Endodermal cell (in vitro differentiated cells): ENCODE results near the gene DPM3. TPM values are rescaled to one million over a fixed set of nuclear protein-coding genes. Genes with fewer than 3 reads are reported as not detected.

Experiments
- DNase-seq: peaks from one replicate; pipeline ENCODE4 v3.0.0-alpha.2; 2017
- H3K27ac ChIP-seq: 2 replicates; pipeline ENCODE4 v1.5.1; 2013; ENCODE audit warnings: mild to moderate bottlenecking, low read depth, low read length, moderate library complexity
- H3K27me3 ChIP-seq: 2 replicates; pipeline ENCODE4 v1.6.1; 2013; ENCODE audit warnings: mild to moderate bottlenecking, low read length, moderate library complexity; ENCODE audit not compliant: insufficient read depth, control insufficient read depth, poor library complexity, severe bottlenecking
- H3K36me3 ChIP-seq: 2 replicates; pipeline ENCODE4 v1.7.0; 2013; ENCODE audit warnings: mild to moderate bottlenecking, low read length, moderate library complexity; ENCODE audit not compliant: control insufficient read depth, insufficient read depth
- H3K4me1 ChIP-seq: one replicate; pipeline ENCODE4 v1.7.0; 2013; ENCODE audit warnings: low read length; ENCODE audit not compliant: control insufficient read depth, insufficient read depth
- H3K4me3 ChIP-seq: 2 replicates; pipeline ENCODE4 v1.5.1; 2013; ENCODE audit warnings: mild to moderate bottlenecking, low read length, moderate library complexity
- H3K9ac ChIP-seq: 2 replicates; pipeline ENCODE4 v1.6.1; 2013; ENCODE audit warnings: mild to moderate bottlenecking, low read length, moderate library complexity; ENCODE audit not compliant: poor library complexity, severe bottlenecking; ENCODE audit errors: extremely low read depth
- H3K9me3 ChIP-seq: 2 replicates; pipeline ENCODE4 v1.6.1; 2013; ENCODE audit warnings: mild to moderate bottlenecking, low read length, moderate library complexity; ENCODE audit not compliant: control insufficient read depth
- H3K27ac Mint-ChIP-seq: 2 replicates; pipeline ENCODE4 v1.8.0; 2020; ENCODE audit warnings: mixed read lengths
- H3K27me3 Mint-ChIP-seq: 2 replicates; pipeline ENCODE4 v1.8.0; 2021; ENCODE audit warnings: mild to moderate bottlenecking, mixed read lengths; ENCODE audit not compliant: insufficient read depth
- H3K36me3 Mint-ChIP-seq: 2 replicates; pipeline ENCODE4 v1.8.0; 2020; ENCODE audit warnings: low read depth, mixed read lengths
- H3K4me1 Mint-ChIP-seq: 2 replicates; pipeline ENCODE4 v1.8.0; 2020; ENCODE audit warnings: mixed read lengths
- H3K4me3 Mint-ChIP-seq: 2 replicates; pipeline ENCODE4 v1.8.0; 2020; ENCODE audit warnings: mild to moderate bottlenecking, moderate library complexity, mixed read lengths
- H3K9me3 Mint-ChIP-seq: 2 replicates; pipeline ENCODE4 v1.8.0; 2020; ENCODE audit warnings: mild to moderate bottlenecking, mixed read lengths
- WGBS, 2 experiments: methylation state at CpG; one replicate each; pipeline versions ENCODE4 v1.1.5 to v1.1.7; 2013; ENCODE audit warnings: missing lambda C conversion rate in 2 of 2, mixed read lengths in 1 of 2; ENCODE audit not compliant: insufficient coverage in 1 of 2, insufficient read length in 1 of 2; 5-methylcytosine and 5-hydroxymethylcytosine counted together
- total RNA-seq, 2 donors: library from RNA; stranded (reverse); fragmentation: NEBNext Ultra II Directional in 1 of 2; extraction: Animal tissue kit (Norgen Biotek cat#: 25700) in 1 of 2; gene quantifications; 2 replicates in 1 of 2; 3 replicates in 1 of 2; pipeline ENCODE4 v1.2.1, GENCODE V29; 2021
- TF ChIP-seq, protein P1 (sequence below): fragments of 200-600 bp; sonication (generic); conservative IDR thresholded peaks from 2 replicates; pipeline ENCODE4 v1.5.0; 2021; ENCODE audit warnings: antibody characterized with exemption, mild to moderate bottlenecking

Gene DPM3
- total RNA-seq, 2 donors from 2014 or later, result 48.8 to 73.4 TPM

DNA sequence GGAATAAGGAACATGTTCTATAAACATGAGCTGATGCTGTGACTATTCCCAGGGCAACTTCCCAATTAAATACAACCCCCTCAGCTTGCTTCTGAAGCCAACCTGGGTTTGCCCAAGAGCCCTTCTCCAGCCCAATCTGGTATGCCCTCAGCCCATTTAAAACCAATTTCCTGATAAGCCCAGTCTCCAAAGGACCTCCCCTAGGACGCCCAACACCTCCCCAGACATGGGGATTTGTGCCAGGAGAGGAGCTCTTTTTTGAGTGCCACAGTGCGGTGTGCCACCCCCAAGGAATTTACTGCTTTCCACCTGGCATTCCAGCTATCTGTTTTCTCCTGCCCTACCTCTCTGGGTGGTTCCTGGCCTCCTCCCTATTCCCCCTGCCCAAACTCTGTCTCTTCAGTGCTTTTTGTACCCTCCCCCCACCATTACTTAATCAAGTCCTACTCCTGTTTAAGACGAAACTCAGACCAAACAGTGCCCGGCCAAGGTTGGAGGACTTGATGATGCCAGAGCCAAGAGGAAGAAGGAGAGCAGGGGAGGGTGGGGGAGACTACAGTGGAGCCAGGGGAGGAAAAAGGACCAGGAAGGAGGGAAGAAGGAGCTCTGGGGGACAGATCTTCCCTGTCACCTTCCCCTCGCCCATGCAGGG is 24.1 kb downstream of the DPM3 start:
- Histone ChIP-seq H3K4me3 (no peak overlapping the region), H3K4me1 (no peaks in the 10 kb centered on the region), H3K27ac (no peak overlapping the region), H3K9ac (no peak overlapping the region), H3K9me3 (no peaks in the 10 kb centered on the region), H3K36me3 (no peaks in the 10 kb centered on the region), H3K27me3 (peaks cover 9% of the 10 kb centered on the region)
- Mint-ChIP-seq H3K4me1 (peaks cover 2% of the 10 kb centered on the region), H3K27ac (no peak overlapping the region), H3K4me3 (no peak overlapping the region), H3K9me3 (no peaks in the 10 kb centered on the region), H3K36me3 (no peaks in the 10 kb centered on the region), H3K27me3 (peaks cover 46% of the 10 kb centered on the region)
- no peak for DNase-seq
- WGBS, 2 experiments, result 80 to 85% methylated on average over 4 to 5 of the region's 5 CpGs
- TF ChIP-seq, protein P1, sequence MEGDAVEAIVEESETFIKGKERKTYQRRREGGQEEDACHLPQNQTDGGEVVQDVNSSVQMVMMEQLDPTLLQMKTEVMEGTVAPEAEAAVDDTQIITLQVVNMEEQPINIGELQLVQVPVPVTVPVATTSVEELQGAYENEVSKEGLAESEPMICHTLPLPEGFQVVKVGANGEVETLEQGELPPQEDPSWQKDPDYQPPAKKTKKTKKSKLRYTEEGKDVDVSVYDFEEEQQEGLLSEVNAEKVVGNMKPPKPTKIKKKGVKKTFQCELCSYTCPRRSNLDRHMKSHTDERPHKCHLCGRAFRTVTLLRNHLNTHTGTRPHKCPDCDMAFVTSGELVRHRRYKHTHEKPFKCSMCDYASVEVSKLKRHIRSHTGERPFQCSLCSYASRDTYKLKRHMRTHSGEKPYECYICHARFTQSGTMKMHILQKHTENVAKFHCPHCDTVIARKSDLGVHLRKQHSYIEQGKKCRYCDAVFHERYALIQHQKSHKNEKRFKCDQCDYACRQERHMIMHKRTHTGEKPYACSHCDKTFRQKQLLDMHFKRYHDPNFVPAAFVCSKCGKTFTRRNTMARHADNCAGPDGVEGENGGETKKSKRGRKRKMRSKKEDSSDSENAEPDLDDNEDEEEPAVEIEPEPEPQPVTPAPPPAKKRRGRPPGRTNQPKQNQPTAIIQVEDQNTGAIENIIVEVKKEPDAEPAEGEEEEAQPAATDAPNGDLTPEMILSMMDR, result no peak

- Histone ChIP-seq H3K4me3 (no peak overlapping the region), H3K9ac (no peak overlapping the region), H3K4me1 (no peaks in the 10 kb centered on the region), H3K9me3 (no peaks in the 10 kb centered on the region), H3K27me3 (no peaks in the 10 kb centered on the region), H3K36me3 (no peaks in the 10 kb centered on the region), H3K27ac (no peak overlapping the region)
- TF ChIP-seq, protein P1, result no peak
- DNase-seq, result no peak
- Mint-ChIP-seq H3K36me3 (no peaks in the 10 kb centered on the region), H3K9me3 (no peaks in the 10 kb centered on the region), H3K4me1 (no peaks in the 10 kb centered on the region), H3K27me3 (peaks cover 26% of the 10 kb centered on the region), H3K27ac (no peak overlapping the region), H3K4me3 (no peak overlapping the region)
- 81 to 84% methylated on average over 3 to 5 of the region's 5 CpGs for WGBS, 2 experiments
Observed at GRCh38 chr1:155113450-155113980, 26.8 kb downstream of the DPM3 start.

- Histone ChIP-seq H3K9me3 (no peaks in the 10 kb centered on the region), H3K36me3 (no peaks in the 10 kb centered on the region), H3K4me1 (no peaks in the 10 kb centered on the region), H3K4me3 (no peak overlapping the region), H3K27me3 (peaks cover 15% of the 10 kb centered on the region), H3K27ac (no peak overlapping the region), H3K9ac (no peak overlapping the region)
- Mint-ChIP-seq H3K4me3 (no peak overlapping the region), H3K9me3 (no peaks in the 10 kb centered on the region), H3K27me3 (peaks cover 20% of the 10 kb centered on the region), H3K27ac (no peak overlapping the region), H3K36me3 (no peaks in the 10 kb centered on the region), H3K4me1 (no peaks in the 10 kb centered on the region)
- 89% methylated on average over 7 to 8 of the region's 8 CpGs for WGBS, 2 experiments
- TF ChIP-seq, protein P1, result no peak
- DNase-seq, result no peak
Observed at GRCh38 chr1:155110826-155111225, 29.5 kb downstream of the DPM3 start.
